GM18499 (cell line): ENCODE data around the gene WNT11.

Experiments
- ATAC-seq: cut with Tn5 transposase; IDR thresholded peaks from one replicate; pipeline ENCODE4 v1.9.1; 2021; ENCODE audit warnings: moderate number of reproducible peaks; ENCODE audit not compliant: insufficient read depth, unreplicated experiment

Gene WNT11

GRCh38 chr11:76140912-76141574 lies 65.3 kb downstream of the WNT11 start:
- ATAC-seq, result no peak

GRCh38 chr11:76139314-76139713 lies 67.0 kb downstream of the WNT11 start:
- no peak for ATAC-seq
